ENCODE measurements around the gene GALNT7.

GRCh38 chr4:173272314-173272713, 103.7 kb downstream of the GALNT7 start:
- TF ChIP-seq CTCF (IDR thresholded peaks at IDR 0.05; ENCODE audit: low read depth, low read length): no peak
- TF ChIP-seq EZH2phosphoT487 (IDR thresholded peaks at IDR 0.05; ENCODE audit: low read depth): no peak
